HepG2 (cell line): ENCODE measurements around the gene OR2V2. TPM values are rescaled to one million over a fixed set of nuclear protein-coding genes. Genes with fewer than 3 reads are reported as not detected.

ENCODE experiments used
- ERF ChIP-seq: IDR thresholded peaks from 2 replicates; pipeline ENCODE4 v1.6.1; 2018; ENCODE audit warnings: missing biosample characterization, missing genetic modification reagents
- GATAD1 ChIP-seq: IDR thresholded peaks from 2 replicates; pipeline ENCODE4 v1.6.1; 2016; ENCODE audit warnings: missing genetic modification reagents, missing compliant biosample characterization
- JUNB ChIP-seq: sonication (generic); formaldehyde crosslinking; IDR thresholded peaks from 2 replicates; pipeline ENCODE4 v1.8.0; 2022; ENCODE audit warnings: missing genetic modification reagents, mild to moderate bottlenecking, borderline replicate concordance
- KLF11 ChIP-seq: IDR thresholded peaks from 2 replicates; pipeline ENCODE4 v1.6.1; 2016; ENCODE audit warnings: missing compliant biosample characterization
- MATR3 ChIP-seq: sonication (generic); formaldehyde crosslinking; IDR thresholded peaks from 2 replicates; pipeline ENCODE4 v1.4.0; 2020; ENCODE audit warnings: missing genetic modification reagents
- MXD4 ChIP-seq: IDR thresholded peaks from 2 replicates; pipeline ENCODE4 v1.6.1; 2016; ENCODE audit warnings: mild to moderate bottlenecking, missing biosample characterization, missing genetic modification reagents
- NFE2 ChIP-seq: sonication (generic); formaldehyde crosslinking; IDR thresholded peaks from 2 replicates; pipeline ENCODE4 v1.4.0; 2020; ENCODE audit warnings: missing genetic modification reagents
- PHF21A ChIP-seq: sonication (generic); formaldehyde crosslinking; IDR thresholded peaks from 2 replicates; pipeline ENCODE4 v1.5.0; 2020; ENCODE audit warnings: mild to moderate bottlenecking, missing genetic modification reagents
- POGZ ChIP-seq: sonication (generic); formaldehyde crosslinking; IDR thresholded peaks from 2 replicates; pipeline ENCODE4 v1.4.0; 2020; ENCODE audit warnings: mild to moderate bottlenecking, missing genetic modification reagents
- SP140L ChIP-seq: sonication (generic); formaldehyde crosslinking; IDR thresholded peaks from 2 replicates; pipeline ENCODE4 v1.4.0; 2020; ENCODE audit warnings: missing genetic modification reagents, borderline replicate concordance
- ZNF180 ChIP-seq: sonication (generic); formaldehyde crosslinking; IDR thresholded peaks from 2 replicates; pipeline ENCODE4 v1.4.0; 2020; ENCODE audit warnings: low read depth, missing genetic modification reagents, borderline replicate concordance
- ZNF224 ChIP-seq: sonication (generic); formaldehyde crosslinking; IDR thresholded peaks from 2 replicates; pipeline ENCODE4 v1.5.0; 2020; ENCODE audit warnings: mild to moderate bottlenecking, missing genetic modification reagents
- ZNF570 ChIP-seq: sonication (generic); formaldehyde crosslinking; IDR thresholded peaks from 2 replicates; pipeline ENCODE4 v1.4.0; 2020; ENCODE audit warnings: mild to moderate bottlenecking, missing genetic modification reagents, borderline replicate concordance
- polyA plus RNA-seq, 8 experiments: library from polyadenylated mRNA; depleted of rRNA in 3 of 8; stranded (reverse) in 7 of 8; unstranded in 1 of 8; fragments of >200 nt; fragmentation: Illumina TruSeq in 4 of 8; extraction: Trizol in 4 of 8; gene quantifications; 2 replicates each; pipeline versions ENCODE4 v1.2.1 to v1.2.3, GENCODE V29; 2011 to 2016; ENCODE audit warnings: low read depth in 4 of 8, missing spikeins in 1 of 8, mixed read lengths in 1 of 8; ENCODE audit not compliant: insufficient read depth in 1 of 8
- total RNA-seq, 5 experiments: library from RNA; depleted of rRNA; stranded (reverse); fragments of >200 nt; fragmentation: Illumina TruSeq; extraction: Trizol; gene quantifications; 2 replicates each; pipeline ENCODE4 v1.2.3, GENCODE V29; 2016; ENCODE audit warnings: low read depth in 1 of 5
- TF ChIP-seq, protein P1 (sequence below), 2 experiments: sonication (generic) in 1 of 2; formaldehyde crosslinking in 1 of 2; IDR thresholded peaks; 2 replicates each; pipeline versions ENCODE4 v1.4.0 to v1.6.1; 2018 to 2020; ENCODE audit warnings: missing genetic modification reagents in 2 of 2, borderline replicate concordance in 1 of 2, low read depth in 1 of 2, mild to moderate bottlenecking in 1 of 2, missing biosample characterization in 1 of 2
- TF ChIP-seq, protein P2 (sequence below): sonication (generic); formaldehyde crosslinking; IDR thresholded peaks from 2 replicates; pipeline ENCODE4 v1.4.0; 2020; ENCODE audit warnings: missing genetic modification reagents
- TF ChIP-seq, protein P3 (sequence below): sonication (generic); formaldehyde crosslinking; IDR thresholded peaks from 2 replicates; pipeline ENCODE4 v1.8.1; 2023; ENCODE audit warnings: mild to moderate bottlenecking, inconsistent platforms, moderate library complexity, missing genetic modification reagents, borderline replicate concordance
- TF ChIP-seq, protein P4 (sequence below): sonication (generic); formaldehyde crosslinking; IDR thresholded peaks from 2 replicates; pipeline ENCODE4 v1.4.0; 2020; ENCODE audit warnings: missing genetic modification reagents
- TF ChIP-seq, protein P5 (sequence below): sonication (generic); formaldehyde crosslinking; conservative IDR thresholded peaks from 2 replicates; pipeline ENCODE4 v1.8.0; 2022; ENCODE audit warnings: missing genetic modification reagents

OR2V2 gene
- total and polyA plus RNA-seq, 2 of the 13 experiments (the other 11 are each of a cell fraction or from before 2014, with no cell fraction given), result not detected

DNA sequence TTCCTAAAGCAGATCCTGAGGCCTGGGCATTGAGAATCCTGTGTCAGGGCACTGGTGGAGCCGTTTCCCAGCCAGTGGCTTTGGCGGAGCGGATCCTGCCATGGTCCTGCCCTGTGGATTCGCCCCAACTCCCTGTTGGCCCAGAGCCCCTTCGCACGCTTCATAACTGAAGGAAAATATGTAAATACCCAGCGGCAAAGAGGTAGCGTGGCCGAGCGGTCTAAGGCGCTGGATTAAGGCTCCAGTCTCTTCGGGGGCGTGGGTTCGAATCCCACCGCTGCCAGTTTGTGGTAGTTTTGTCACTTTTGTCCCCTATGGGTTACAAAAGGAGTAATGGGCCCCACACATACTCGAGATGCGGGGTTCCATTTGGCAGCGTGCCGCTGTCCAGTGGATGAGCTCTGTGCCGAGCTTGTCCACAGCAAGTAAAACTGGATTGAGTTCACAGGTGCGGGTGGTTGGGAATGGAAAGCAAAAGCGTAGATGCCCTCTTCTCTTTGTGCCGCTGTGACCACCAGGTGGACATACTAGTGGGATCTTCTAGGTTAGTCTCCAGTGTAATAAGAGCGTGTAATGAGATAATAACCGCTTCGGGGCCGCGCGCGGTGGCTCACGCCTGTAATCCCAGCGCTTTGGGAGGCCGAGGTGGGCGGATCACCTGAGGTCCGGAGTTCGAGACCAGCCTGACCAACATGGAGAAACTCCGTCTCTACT is 40.3 kb downstream of the OR2V2 start (continued):
- TF ChIP-seq, protein P1, sequence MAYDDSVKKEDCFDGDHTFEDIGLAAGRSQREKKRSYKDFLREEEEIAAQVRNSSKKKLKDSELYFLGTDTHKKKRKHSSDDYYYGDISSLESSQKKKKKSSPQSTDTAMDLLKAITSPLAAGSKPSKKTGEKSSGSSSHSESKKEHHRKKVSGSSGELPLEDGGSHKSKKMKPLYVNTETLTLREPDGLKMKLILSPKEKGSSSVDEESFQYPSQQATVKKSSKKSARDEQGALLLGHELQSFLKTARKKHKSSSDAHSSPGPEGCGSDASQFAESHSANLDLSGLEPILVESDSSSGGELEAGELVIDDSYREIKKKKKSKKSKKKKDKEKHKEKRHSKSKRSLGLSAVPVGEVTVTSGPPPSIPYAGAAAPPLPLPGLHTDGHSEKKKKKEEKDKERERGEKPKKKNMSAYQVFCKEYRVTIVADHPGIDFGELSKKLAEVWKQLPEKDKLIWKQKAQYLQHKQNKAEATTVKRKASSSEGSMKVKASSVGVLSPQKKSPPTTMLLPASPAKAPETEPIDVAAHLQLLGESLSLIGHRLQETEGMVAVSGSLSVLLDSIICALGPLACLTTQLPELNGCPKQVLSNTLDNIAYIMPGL (CRISPR knock-in tag; IDR thresholded peaks at IDR 0.05; ENCODE audit: borderline replicate concordance in 1 of 2, low read depth in 1 of 2), result peak; percentile 99
- TF ChIP-seq, protein P2, sequence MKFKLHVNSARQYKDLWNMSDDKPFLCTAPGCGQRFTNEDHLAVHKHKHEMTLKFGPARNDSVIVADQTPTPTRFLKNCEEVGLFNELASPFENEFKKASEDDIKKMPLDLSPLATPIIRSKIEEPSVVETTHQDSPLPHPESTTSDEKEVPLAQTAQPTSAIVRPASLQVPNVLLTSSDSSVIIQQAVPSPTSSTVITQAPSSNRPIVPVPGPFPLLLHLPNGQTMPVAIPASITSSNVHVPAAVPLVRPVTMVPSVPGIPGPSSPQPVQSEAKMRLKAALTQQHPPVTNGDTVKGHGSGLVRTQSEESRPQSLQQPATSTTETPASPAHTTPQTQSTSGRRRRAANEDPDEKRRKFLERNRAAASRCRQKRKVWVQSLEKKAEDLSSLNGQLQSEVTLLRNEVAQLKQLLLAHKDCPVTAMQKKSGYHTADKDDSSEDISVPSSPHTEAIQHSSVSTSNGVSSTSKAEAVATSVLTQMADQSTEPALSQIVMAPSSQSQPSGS (CRISPR knock-in tag), result 0 out of 2 replicates have a peak, but pooled peaks have one; percentile 40
- TF ChIP-seq, protein P3, sequence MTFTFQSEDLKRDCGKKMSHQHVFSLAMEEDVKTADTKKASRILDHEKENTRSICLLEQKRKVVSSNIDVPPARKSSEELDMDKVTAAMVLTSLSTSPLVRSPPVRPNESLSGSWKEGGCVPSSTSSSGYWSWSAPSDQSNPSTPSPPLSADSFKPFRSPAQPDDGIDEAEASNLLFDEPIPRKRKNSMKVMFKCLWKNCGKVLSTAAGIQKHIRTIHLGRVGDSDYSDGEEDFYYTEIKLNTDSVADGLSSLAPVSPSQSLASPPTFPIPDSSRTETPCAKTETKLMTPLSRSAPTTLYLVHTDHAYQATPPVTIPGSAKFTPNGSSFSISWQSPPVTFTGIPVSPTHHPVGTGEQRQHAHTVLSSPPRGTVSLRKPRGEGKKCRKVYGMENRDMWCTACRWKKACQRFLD (CRISPR knock-in tag), result peak; percentile 66
- 0 out of 2 replicates have a peak, but pooled peaks have one; percentile 16 for TF ChIP-seq ZNF224
- no peak for TF ChIP-seq ZNF570 (CRISPR knock-in tag)
- TF ChIP-seq ZNF180, result 0 out of 2 replicates have a peak, but pooled peaks have one; percentile 37
- TF ChIP-seq PHF21A, result peak; percentile 72
- no peak for TF ChIP-seq MATR3 (CRISPR knock-in tag)
- TF ChIP-seq, protein P4, sequence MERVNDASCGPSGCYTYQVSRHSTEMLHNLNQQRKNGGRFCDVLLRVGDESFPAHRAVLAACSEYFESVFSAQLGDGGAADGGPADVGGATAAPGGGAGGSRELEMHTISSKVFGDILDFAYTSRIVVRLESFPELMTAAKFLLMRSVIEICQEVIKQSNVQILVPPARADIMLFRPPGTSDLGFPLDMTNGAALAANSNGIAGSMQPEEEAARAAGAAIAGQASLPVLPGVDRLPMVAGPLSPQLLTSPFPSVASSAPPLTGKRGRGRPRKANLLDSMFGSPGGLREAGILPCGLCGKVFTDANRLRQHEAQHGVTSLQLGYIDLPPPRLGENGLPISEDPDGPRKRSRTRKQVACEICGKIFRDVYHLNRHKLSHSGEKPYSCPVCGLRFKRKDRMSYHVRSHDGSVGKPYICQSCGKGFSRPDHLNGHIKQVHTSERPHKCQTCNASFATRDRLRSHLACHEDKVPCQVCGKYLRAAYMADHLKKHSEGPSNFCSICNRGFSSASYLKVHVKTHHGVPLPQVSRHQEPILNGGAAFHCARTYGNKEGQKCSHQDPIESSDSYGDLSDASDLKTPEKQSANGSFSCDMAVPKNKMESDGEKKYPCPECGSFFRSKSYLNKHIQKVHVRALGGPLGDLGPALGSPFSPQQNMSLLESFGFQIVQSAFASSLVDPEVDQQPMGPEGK, result 0 out of 2 replicates have a peak, but pooled peaks have one; percentile 9
- TF ChIP-seq POGZ (CRISPR knock-in tag), result peak; percentile 56; the same call in 1 of the 2 replicates
- no peak for TF ChIP-seq JUNB (CRISPR knock-in tag)
- TF ChIP-seq, protein P5, sequence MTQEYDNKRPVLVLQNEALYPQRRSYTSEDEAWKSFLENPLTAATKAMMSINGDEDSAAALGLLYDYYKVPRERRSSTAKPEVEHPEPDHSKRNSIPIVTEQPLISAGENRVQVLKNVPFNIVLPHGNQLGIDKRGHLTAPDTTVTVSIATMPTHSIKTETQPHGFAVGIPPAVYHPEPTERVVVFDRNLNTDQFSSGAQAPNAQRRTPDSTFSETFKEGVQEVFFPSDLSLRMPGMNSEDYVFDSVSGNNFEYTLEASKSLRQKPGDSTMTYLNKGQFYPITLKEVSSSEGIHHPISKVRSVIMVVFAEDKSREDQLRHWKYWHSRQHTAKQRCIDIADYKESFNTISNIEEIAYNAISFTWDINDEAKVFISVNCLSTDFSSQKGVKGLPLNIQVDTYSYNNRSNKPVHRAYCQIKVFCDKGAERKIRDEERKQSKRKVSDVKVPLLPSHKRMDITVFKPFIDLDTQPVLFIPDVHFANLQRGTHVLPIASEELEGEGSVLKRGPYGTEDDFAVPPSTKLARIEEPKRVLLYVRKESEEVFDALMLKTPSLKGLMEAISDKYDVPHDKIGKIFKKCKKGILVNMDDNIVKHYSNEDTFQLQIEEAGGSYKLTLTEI (CRISPR knock-in tag), result no peak
- TF ChIP-seq MXD4 (CRISPR knock-in tag), result 0 out of 2 replicates have a peak, but pooled peaks have one; percentile 14
- TF ChIP-seq GATAD1 (CRISPR knock-in tag), result peak; percentile 45
- peak; percentile 44; the same call in 1 of the 2 replicates for TF ChIP-seq ERF (CRISPR knock-in tag)
- TF ChIP-seq NFE2 (CRISPR knock-in tag), result no peak
- TF ChIP-seq SP140L (CRISPR knock-in tag), result peak; percentile 47; the same call in 1 of the 2 replicates
- TF ChIP-seq KLF11 (CRISPR knock-in tag), result peak; percentile 72; the same call in 1 of the 2 replicates
